SK-N-SH (cell line): ENCODE data around the gene PRDM8. TPM values are rescaled to one million over a fixed set of nuclear protein-coding genes. Genes with fewer than 3 reads are reported as not detected.

Experiments used
- CTCF ChIA-PET: fragments of 300-600, 350-600 bp; formaldehyde crosslinking; extraction: SDS; loops from one replicate; lab custom pipeline; 2021; lab: Yijun Ruan, JAX
- POLR2A ChIA-PET: fragments of 350-600 bp; sonication (Branson Sonifier 250); formaldehyde crosslinking; extraction: SDS; loops from one replicate; lab custom pipeline; 2020; ENCODE audit warnings: antibody characterized with exemption, inconsistent platforms; lab: Yijun Ruan, JAX
- DNase-seq: peaks from one replicate; pipeline ENCODE4 v3.0.0; 2012
- H2AFZ ChIP-seq: fragments of 200-600 bp; sonication (generic); 2 replicates; pipeline ENCODE4 v1.8.1; 2016; ENCODE audit warnings: antibody characterized with exemption, mild to moderate bottlenecking, low read depth
- H3F3A ChIP-seq: fragments of 200-600 bp; sonication (generic); replicated peaks from 2 replicates; pipeline ENCODE3; 2016; ENCODE audit warnings: antibody characterized with exemption, mild to moderate bottlenecking; ENCODE audit not compliant: insufficient read depth
- H3K27ac ChIP-seq, 2 experiments: fragments of 200-500 bp in 1 of 2; fragments of 200-600 bp in 1 of 2; sonication (Bioruptor generic) in 1 of 2; sonication (generic), shearing (Covaris generic) in 1 of 2; 2 replicates each; pipeline versions ENCODE4 v1.5.1 to v1.6.1; 2014 to 2016; ENCODE audit warnings: low read depth in 2 of 2, inconsistent platforms in 1 of 2, low read length in 1 of 2, mild to moderate bottlenecking in 1 of 2, mixed read lengths in 1 of 2
- H3K27me3 ChIP-seq: fragments of 200-600 bp; sonication (generic), shearing (Covaris generic); 2 replicates; pipeline ENCODE4 v1.6.1; 2016; ENCODE audit warnings: mixed run types; ENCODE audit not compliant: insufficient read depth
- H3K36me3 ChIP-seq, 2 experiments: fragments of 200-500 bp in 1 of 2; fragments of 200-600 bp in 1 of 2; sonication (Bioruptor generic) in 1 of 2; sonication (generic) in 1 of 2; replicated peaks in 1 of 2; 2 replicates each; pipeline versions ENCODE3 to v1.5.1; 2014 to 2016; ENCODE audit warnings: low read length in 1 of 2, mild to moderate bottlenecking in 1 of 2; ENCODE audit not compliant: insufficient read depth in 2 of 2, control insufficient read depth in 1 of 2
- H3K4me1 ChIP-seq, 2 experiments: fragments of 200-500 bp in 1 of 2; fragments of 200-600 bp in 1 of 2; sonication (Bioruptor generic) in 1 of 2; sonication (generic), shearing (Covaris generic) in 1 of 2; 2 replicates each; pipeline versions ENCODE4 v1.5.1 to v1.6.1; 2014 to 2016; ENCODE audit warnings: low read depth in 1 of 2, low read length in 1 of 2, mixed run types in 1 of 2; ENCODE audit not compliant: insufficient read depth in 2 of 2, control insufficient read depth in 1 of 2
- H3K4me2 ChIP-seq: fragments of 200-600 bp; sonication (generic), shearing (Covaris generic); 2 replicates; pipeline ENCODE4 v1.6.1; 2017; ENCODE audit warnings: mixed run types
- H3K4me3 ChIP-seq, 2 experiments: fragments of 200-500 bp in 1 of 2; fragments of 200-600 bp in 1 of 2; sonication (Bioruptor generic) in 1 of 2; sonication (generic), shearing (Covaris generic) in 1 of 2; 2 replicates each; pipeline versions ENCODE4 v1.5.1 to v1.8.1; 2014 to 2016; ENCODE audit warnings: low read depth in 2 of 2, inconsistent platforms in 1 of 2, low read length in 1 of 2, mild to moderate bottlenecking in 1 of 2, mixed read lengths in 1 of 2, moderate library complexity in 1 of 2
- H3K79me2 ChIP-seq: fragments of 200-600 bp; sonication (generic); 2 replicates; pipeline ENCODE4 v1.8.1; 2017; ENCODE audit warnings: mild to moderate bottlenecking; ENCODE audit not compliant: insufficient read depth
- H3K9ac ChIP-seq: fragments of 200-600 bp; sonication (generic); 2 replicates; pipeline ENCODE4 v1.6.1; 2017; ENCODE audit warnings: mixed run types
- H3K9me2 ChIP-seq: fragments of 200-600 bp; sonication (generic); 2 replicates; pipeline ENCODE4 v1.6.1; 2017; ENCODE audit warnings: mixed run types
- H3K9me3 ChIP-seq: fragments of 200-600 bp; sonication (generic); 2 replicates; pipeline ENCODE4 v1.6.1; 2017; ENCODE audit warnings: mixed run types, mild to moderate bottlenecking, moderate library complexity
- H4K20me1 ChIP-seq: fragments of 200-600 bp; sonication (generic); 2 replicates; pipeline ENCODE4 v1.6.1; 2017; ENCODE audit warnings: mild to moderate bottlenecking, mixed run types; ENCODE audit not compliant: insufficient read depth
- ELF1 ChIP-seq: IDR thresholded peaks from 2 replicates; pipeline ENCODE4 v1.4.0; 2012
- EZH2phosphoT487 ChIP-seq: fragments of 200-600 bp; sonication (generic); IDR thresholded peaks from 2 replicates; pipeline ENCODE4 v1.6.1; 2017; ENCODE audit warnings: low read depth, mixed run types, mild to moderate bottlenecking, antibody characterized with exemption, moderate library complexity, borderline replicate concordance
- FOSL2 ChIP-seq: IDR thresholded peaks from 2 replicates; pipeline ENCODE4 v1.4.0; 2012; ENCODE audit warnings: low read depth, mild to moderate bottlenecking, moderate library complexity, borderline replicate concordance
- MEF2A ChIP-seq: IDR thresholded peaks from 2 replicates; pipeline ENCODE4 v1.4.0; 2012; ENCODE audit warnings: low read depth, borderline replicate concordance
- NRF1 ChIP-seq: IDR thresholded peaks from 2 replicates; pipeline ENCODE4 v1.6.1; 2012; ENCODE audit warnings: low read depth, mild to moderate bottlenecking, low read length
- RFX5 ChIP-seq: IDR thresholded peaks from 2 replicates; pipeline ENCODE4 v1.6.1; 2012; ENCODE audit warnings: mild to moderate bottlenecking, improper control_type of control experiment, low read length
- SIN3A ChIP-seq: IDR thresholded peaks from 2 replicates; pipeline ENCODE4 v1.6.1; 2012; ENCODE audit warnings: low read depth, mild to moderate bottlenecking, low read length, moderate library complexity, borderline replicate concordance
- TCF12 ChIP-seq: IDR thresholded peaks from 2 replicates; pipeline ENCODE4 v1.4.0; 2012
- WGBS: methylation state at CpG from one replicate; pipeline ENCODE4 v1.1.6; 2017; ENCODE audit warnings: low lambda C conversion rate; 5-methylcytosine and 5-hydroxymethylcytosine counted together
- polyA plus RNA-seq, 3 experiments: library from polyadenylated mRNA; depleted of rRNA; stranded (reverse); fragments of >200 nt; gene quantifications; 2 replicates each; pipeline ENCODE4 v1.2.3, GENCODE V29; 2012
- TF ChIP-seq, protein P1 (sequence below): IDR thresholded peaks from 2 replicates; pipeline ENCODE4 v1.6.1; 2012; ENCODE audit warnings: mild to moderate bottlenecking, low read depth, low read length, moderate library complexity
- TF ChIP-seq, protein P2 (sequence below): IDR thresholded peaks from 2 replicates; pipeline ENCODE4 v1.4.0; 2012; ENCODE audit warnings: low read depth

PRDM8 gene
- polyA plus RNA-seq, 1 of the 3 experiments (the other 2 are of a cell fraction) = 3.5 TPM

DNA sequence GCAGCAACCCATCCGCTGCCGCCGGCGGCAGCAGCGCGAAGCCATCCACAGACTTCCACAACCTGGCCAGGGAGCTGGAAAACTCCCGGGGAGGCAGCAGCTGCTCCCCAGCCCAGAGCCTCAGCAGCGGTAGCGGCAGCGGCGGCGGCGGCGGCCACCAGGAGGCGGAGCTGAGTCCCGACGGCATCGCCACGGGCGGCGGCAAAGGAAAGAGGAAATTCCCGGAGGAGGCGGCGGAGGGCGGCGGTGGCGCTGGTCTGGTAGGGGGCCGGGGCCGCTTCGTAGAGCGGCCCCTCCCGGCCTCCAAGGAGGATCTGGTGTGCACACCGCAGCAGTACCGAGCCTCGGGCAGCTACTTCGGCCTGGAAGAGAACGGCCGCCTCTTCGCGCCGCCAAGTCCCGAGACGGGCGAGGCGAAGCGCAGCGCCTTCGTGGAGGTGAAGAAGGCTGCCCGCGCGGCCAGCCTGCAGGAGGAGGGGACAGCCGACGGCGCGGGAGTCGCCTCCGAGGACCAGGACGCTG is 4.9 kb downstream of the PRDM8 start:
- Histone ChIP-seq H3K9me2 (no peaks in the 10 kb centered on the region), H3K4me2 (no peak overlapping the region), H3K27me3 (no peaks in the 10 kb centered on the region), H3K79me2 (peaks cover 5% of the 10 kb centered on the region; the same call in 1 of the 2 replicates), H3K9ac (no peak overlapping the region), H2AFZ (no peak overlapping the region), H4K20me1 (no peaks in the 10 kb centered on the region), H3K27ac (no peak overlapping the region), H3F3A (no peaks in the 10 kb centered on the region), H3K36me3 (peaks cover 0 to 3% of the 10 kb centered on the region in 2 experiments), H3K4me3 (no peak overlapping the region), H3K4me1 (peaks cover 0 to 14% of the 10 kb centered on the region in 2 experiments; a peak in 2 of 4 replicates), H3K9me3 (no peaks in the 10 kb centered on the region)
- POLR2A ChIA-PET = no interaction called here
- no peak for TF ChIP-seq EZH2phosphoT487
- TF ChIP-seq SIN3A = no peak
- no peak for TF ChIP-seq TCF12
- TF ChIP-seq ELF1 = no peak
- TF ChIP-seq RFX5 = no peak
- TF ChIP-seq MEF2A = no peak
- DNase-seq = no peak
- CTCF ChIA-PET = interaction anchor here (1.1 kb wide), 1 partner anchor 18 kb away, joined by 3 read pairs; no protein-coding TSS in a partner anchor
- WGBS = 94% methylated on average over 33 of the region's 58 CpGs

DNA sequence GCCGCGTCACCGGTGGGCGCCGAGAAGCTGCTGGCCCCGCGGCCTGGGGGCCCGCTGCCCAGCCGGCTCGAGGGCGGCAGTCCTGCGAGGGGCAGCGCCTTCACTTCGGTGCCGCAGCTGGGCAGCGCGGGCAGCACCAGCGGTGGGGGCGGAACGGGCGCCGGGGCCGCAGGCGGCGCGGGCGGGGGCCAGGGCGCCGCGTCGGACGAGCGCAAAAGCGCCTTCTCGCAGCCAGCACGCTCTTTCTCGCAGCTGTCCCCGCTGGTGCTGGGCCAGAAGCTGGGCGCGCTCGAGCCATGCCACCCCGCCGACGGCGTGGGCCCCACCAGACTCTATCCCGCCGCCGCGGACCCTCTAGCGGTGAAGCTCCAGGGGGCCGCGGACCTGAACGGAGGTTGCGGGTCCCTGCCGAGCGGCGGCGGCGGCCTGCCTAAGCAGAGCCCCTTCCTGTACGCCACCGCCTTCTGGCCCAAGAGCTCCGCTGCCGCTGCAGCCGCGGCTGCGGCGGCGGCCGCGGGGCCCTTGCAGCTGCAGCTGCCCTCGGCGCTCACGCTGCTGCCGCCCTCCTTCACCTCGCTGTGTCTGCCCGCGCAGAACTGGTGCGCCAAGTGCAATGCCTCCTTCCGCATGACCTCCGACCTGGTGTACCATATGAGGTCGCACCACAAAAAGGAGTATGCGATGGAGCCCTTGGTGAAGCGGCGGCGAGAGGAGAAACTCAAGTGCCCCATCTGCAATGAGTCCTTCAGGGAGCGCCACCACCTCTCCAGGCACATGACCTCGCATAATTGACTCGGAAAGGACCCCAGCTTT is 5.6 kb downstream of the PRDM8 start:
- WGBS = 94% methylated on average over 34 of the region's 88 CpGs
- Histone ChIP-seq H3K9me2 (no peaks in the 10 kb centered on the region), H3K4me3 (no peak overlapping the region), H3F3A (no peaks in the 10 kb centered on the region), H3K27ac (no peak overlapping the region), H4K20me1 (no peaks in the 10 kb centered on the region), H3K79me2 (peaks cover 5% of the 10 kb centered on the region; the same call in 1 of the 2 replicates), H3K4me1 (peaks cover 0 to 14% of the 10 kb centered on the region in 2 experiments; a peak in 2 of 4 replicates), H3K9ac (no peak overlapping the region), H3K4me2 (no peak overlapping the region), H3K9me3 (no peaks in the 10 kb centered on the region), H2AFZ (no peak overlapping the region), H3K36me3 (peaks cover 0 to 3% of the 10 kb centered on the region in 2 experiments), H3K27me3 (no peaks in the 10 kb centered on the region)
- no peak for TF ChIP-seq NRF1
- no peak for TF ChIP-seq MEF2A
- no peak for TF ChIP-seq FOSL2
- TF ChIP-seq, protein P1, sequence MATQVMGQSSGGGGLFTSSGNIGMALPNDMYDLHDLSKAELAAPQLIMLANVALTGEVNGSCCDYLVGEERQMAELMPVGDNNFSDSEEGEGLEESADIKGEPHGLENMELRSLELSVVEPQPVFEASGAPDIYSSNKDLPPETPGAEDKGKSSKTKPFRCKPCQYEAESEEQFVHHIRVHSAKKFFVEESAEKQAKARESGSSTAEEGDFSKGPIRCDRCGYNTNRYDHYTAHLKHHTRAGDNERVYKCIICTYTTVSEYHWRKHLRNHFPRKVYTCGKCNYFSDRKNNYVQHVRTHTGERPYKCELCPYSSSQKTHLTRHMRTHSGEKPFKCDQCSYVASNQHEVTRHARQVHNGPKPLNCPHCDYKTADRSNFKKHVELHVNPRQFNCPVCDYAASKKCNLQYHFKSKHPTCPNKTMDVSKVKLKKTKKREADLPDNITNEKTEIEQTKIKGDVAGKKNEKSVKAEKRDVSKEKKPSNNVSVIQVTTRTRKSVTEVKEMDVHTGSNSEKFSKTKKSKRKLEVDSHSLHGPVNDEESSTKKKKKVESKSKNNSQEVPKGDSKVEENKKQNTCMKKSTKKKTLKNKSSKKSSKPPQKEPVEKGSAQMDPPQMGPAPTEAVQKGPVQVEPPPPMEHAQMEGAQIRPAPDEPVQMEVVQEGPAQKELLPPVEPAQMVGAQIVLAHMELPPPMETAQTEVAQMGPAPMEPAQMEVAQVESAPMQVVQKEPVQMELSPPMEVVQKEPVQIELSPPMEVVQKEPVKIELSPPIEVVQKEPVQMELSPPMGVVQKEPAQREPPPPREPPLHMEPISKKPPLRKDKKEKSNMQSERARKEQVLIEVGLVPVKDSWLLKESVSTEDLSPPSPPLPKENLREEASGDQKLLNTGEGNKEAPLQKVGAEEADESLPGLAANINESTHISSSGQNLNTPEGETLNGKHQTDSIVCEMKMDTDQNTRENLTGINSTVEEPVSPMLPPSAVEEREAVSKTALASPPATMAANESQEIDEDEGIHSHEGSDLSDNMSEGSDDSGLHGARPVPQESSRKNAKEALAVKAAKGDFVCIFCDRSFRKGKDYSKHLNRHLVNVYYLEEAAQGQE = no peak
- TF ChIP-seq, protein P2, sequence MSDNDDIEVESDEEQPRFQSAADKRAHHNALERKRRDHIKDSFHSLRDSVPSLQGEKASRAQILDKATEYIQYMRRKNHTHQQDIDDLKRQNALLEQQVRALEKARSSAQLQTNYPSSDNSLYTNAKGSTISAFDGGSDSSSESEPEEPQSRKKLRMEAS = no peak
- no peak for DNase-seq
- ChIA-PET POLR2A (no interaction called here), CTCF (interaction anchor here (1.1 kb wide), 1 partner anchor 17 kb away, joined by 3 read pairs; no protein-coding TSS in a partner anchor)
